Forelimb muscle (tissue), 1 donor: Measurements from ENCODE around the gene FGF9. TPM values are rescaled to one million over a fixed set of nuclear protein-coding genes. Genes with fewer than 3 reads are reported as not detected.

Experiments used
- DNase-seq: peaks from one replicate; pipeline ENCODE4 v3.0.0-alpha.2; 2013; ENCODE audit warnings: low read depth
- polyA plus RNA-seq: library from polyadenylated mRNA; unstranded; fragments of 120-200 nt; gene quantifications from one replicate; pipeline ENCODE4 v1.2.1, GENCODE V29; 2013; ENCODE audit not compliant: insufficient read length

Gene FGF9
- polyA plus RNA-seq, 1 donor, result 10.9 TPM

GRCh38 chr13:21709697-21710096 is 38.8 kb downstream of the FGF9 start:
- DNase-seq, result no peak

- DNase-seq, result no peak
Observed at GRCh38 chr13:21710163-21710562, 39.3 kb downstream of the FGF9 start.

- DNase-seq, result no peak
Observed at GRCh38 chr13:21717817-21718216, 46.9 kb downstream of the FGF9 start.

GRCh38 chr13:21719463-21719862 is 48.6 kb downstream of the FGF9 start:
- no peak for DNase-seq

GRCh38 chr13:21723807-21724505 is 53.1 kb downstream of the FGF9 start:
- DNase-seq, result no peak

GRCh38 chr13:21730186-21730880 is 59.5 kb downstream of the FGF9 start:
- DNase-seq, result no peak

- DNase-seq, result no peak
Observed at GRCh38 chr13:21733475-21734263, 62.8 kb downstream of the FGF9 start.

- DNase-seq, result no peak
Observed at GRCh38 chr13:21734961-21735360, 64.1 kb downstream of the FGF9 start.

GRCh38 chr13:21735701-21736401 is 65.0 kb downstream of the FGF9 start:
- DNase-seq, result no peak

- DNase-seq, result no peak
Observed at GRCh38 chr13:21736926-21737325, 66.1 kb downstream of the FGF9 start.

- no peak for DNase-seq
Observed at GRCh38 chr13:21738630-21739029, 67.8 kb downstream of the FGF9 start.

GRCh38 chr13:21739771-21740170 is 68.9 kb downstream of the FGF9 start:
- DNase-seq, result no peak

GRCh38 chr13:21741396-21741979 is 70.6 kb downstream of the FGF9 start:
- DNase-seq, result no peak

GRCh38 chr13:21742096-21742495 is 71.2 kb downstream of the FGF9 start:
- no peak for DNase-seq

- no peak for DNase-seq
Observed at GRCh38 chr13:21744149-21744548, 73.3 kb downstream of the FGF9 start.

- no peak for DNase-seq
Observed at GRCh38 chr13:21745307-21745706, 74.4 kb downstream of the FGF9 start.

GRCh38 chr13:21747456-21747855 is 76.6 kb downstream of the FGF9 start:
- no peak for DNase-seq

GRCh38 chr13:21748166-21748565 is 77.3 kb downstream of the FGF9 start:
- no peak for DNase-seq

GRCh38 chr13:21749410-21749809 is 78.5 kb downstream of the FGF9 start:
- no peak for DNase-seq

- no peak for DNase-seq
Observed at GRCh38 chr13:21752501-21752900, 81.6 kb downstream of the FGF9 start.

GRCh38 chr13:21753117-21753729 is 82.3 kb downstream of the FGF9 start:
- DNase-seq, result no peak
